ENCODE results near the gene RSF1. TPM values are rescaled to one million over a fixed set of nuclear protein-coding genes. Genes with fewer than 3 reads are reported as not detected.

RSF1 gene
- 100 and 104 TPM in 2 replicates for total RNA-seq
- total RNA-seq (2013): 76.8 TPM
- polyA plus RNA-seq: 4.8 and 17.2 TPM in 2 replicates
- 22.6 and 48.9 TPM in 2 replicates for polyA minus RNA-seq

DNA sequence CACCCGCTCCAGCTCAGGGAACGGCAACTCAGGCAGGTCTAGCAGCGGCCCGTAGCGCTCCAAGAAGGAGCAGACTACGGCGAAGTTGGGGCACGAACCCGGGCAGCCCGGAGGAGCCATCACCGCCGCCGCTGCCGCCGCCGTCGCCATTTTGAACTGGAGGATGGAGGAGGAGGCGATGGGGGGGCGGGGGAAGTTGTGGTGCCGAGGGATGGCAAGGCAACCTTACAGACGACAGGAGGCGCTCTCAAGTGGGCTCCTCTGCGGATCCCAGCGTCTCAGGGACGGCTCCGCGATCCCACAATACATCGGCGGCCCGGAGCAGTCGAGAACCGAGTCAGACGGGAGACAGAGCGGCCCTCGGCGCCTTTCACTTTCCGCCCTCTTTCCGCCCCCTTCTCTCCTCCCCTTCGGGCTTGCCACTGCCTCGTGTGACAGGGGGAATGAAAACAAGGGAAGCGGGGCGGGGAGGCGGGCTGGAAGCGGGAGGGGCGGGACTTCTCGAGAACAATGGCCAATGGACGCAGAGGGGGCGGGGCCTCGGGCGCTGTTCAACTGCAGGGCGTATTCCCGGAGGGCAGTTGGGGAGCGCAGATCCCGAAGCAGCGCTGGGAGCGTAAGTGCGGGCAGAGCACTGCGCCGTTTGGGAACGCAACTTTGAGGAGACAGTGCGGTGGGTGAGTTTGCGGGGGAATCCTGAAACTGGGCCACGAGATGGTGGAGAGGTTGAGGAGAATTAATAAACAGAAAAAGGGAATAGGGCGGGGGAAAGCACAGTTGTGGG lies at the start of gene RSF1, which contains the start of gene AAMDC:
TSS of gene RSF1 (minus strand) at position 158 of the 784 bp plus-strand sequence. CDS start at position 150, 8 bp downstream.
TSS of gene AAMDC (plus strand) at position 580 of the 784 bp plus-strand sequence. CDS start 21,353 bp downstream, outside the sequence.
- H3K27ac Mint-ChIP-seq: peak within 1 kb of the TSS; percentile 95
- CTCF ChIA-PET: interaction anchor here (1.0 kb wide), 1 partner anchor 174 kb away, joined by 3 read pairs; the partner anchor contains the start of gene INTS4
- Histone ChIP-seq H3K79me2 (ENCODE audit: control insufficient read depth, insufficient read depth, low read length) (peaks cover 49% of the 10 kb centered on the region), H2AFZ (ENCODE audit: insufficient read depth, low read depth, low read length, poor library complexity, severe bottlenecking) (peak within 1 kb of the TSS; percentile 98), H3K9me3 (ENCODE audit: control extremely low read depth in 1 of 3, control insufficient read depth in 2 of 3, insufficient read depth in 1 of 3, low read length in 2 of 3) (no peaks in the 10 kb centered on the region), H4K20me1 (ENCODE audit: control insufficient read depth, insufficient read depth, low read length, poor library complexity, severe bottlenecking) (peaks cover 32% of the 10 kb centered on the region), H3K4me2 (replicated peaks; ENCODE audit: low read depth, low read length, poor library complexity, severe bottlenecking) (peak within 1 kb of the TSS; percentile 98), H3K4me1 (ENCODE audit: control insufficient read depth in 2 of 2, insufficient read depth in 2 of 2, low read length in 2 of 2) (peaks cover 14 to 26% of the 10 kb centered on the region in 2 donors), H3K4me3 (ENCODE audit: control extremely low read depth in 1 of 5, extremely low read depth in 1 of 5, insufficient read depth in 1 of 5, low read depth in 2 of 5, low read length in 4 of 5) (peak within 1 kb of the TSS; percentile 77 to 98 (median 94)), H3K27ac (ENCODE audit: low read length in 2 of 2) (peak within 1 kb of the TSS; percentile 81 to 83), H3K36me3 (replicated peaks in 1 of 2; ENCODE audit: control extremely low read depth in 1 of 2, control insufficient read depth in 1 of 2, extremely low read depth in 1 of 2, insufficient read depth in 2 of 2, low read length in 1 of 2) (no peaks in the 10 kb centered on the region), H3K27me3 (replicated peaks in 1 of 4; ENCODE audit: control extremely low read depth in 1 of 4, control insufficient read depth in 3 of 4, insufficient read depth in 4 of 4, low read length in 3 of 4) (no peaks in the 10 kb centered on the region), H3K9ac (ENCODE audit: low read length) (peak within 1 kb of the TSS; percentile 92)
- no peaks in the 10 kb centered on the region for H3K27me3 Mint-ChIP-seq
- ATAC-seq (ENCODE audit: low read depth): peak; percentile 83
- peaks cover 36% of the 10 kb centered on the region for H3K4me1 Mint-ChIP-seq
- H3K4me3 Mint-ChIP-seq: peak within 1 kb of the TSS; percentile 100
- H3K9me3 Mint-ChIP-seq (ENCODE audit: insufficient read depth): no peaks in the 10 kb centered on the region
- POLR2A ChIA-PET: interaction anchor here (0.7 to 1.6 kb wide), 3 partner anchors 58 to 174 kb away, joined by 3 to 11 read pairs (median 4); partner anchors contain the start of gene INTS4
- no peak for TF ChIP-seq EZH2 (IDR thresholded peaks at IDR 0.05; ENCODE audit: borderline replicate concordance, insufficient read depth, low read depth, low read length, poor library complexity, severe bottlenecking)
- TF ChIP-seq, protein P1, sequence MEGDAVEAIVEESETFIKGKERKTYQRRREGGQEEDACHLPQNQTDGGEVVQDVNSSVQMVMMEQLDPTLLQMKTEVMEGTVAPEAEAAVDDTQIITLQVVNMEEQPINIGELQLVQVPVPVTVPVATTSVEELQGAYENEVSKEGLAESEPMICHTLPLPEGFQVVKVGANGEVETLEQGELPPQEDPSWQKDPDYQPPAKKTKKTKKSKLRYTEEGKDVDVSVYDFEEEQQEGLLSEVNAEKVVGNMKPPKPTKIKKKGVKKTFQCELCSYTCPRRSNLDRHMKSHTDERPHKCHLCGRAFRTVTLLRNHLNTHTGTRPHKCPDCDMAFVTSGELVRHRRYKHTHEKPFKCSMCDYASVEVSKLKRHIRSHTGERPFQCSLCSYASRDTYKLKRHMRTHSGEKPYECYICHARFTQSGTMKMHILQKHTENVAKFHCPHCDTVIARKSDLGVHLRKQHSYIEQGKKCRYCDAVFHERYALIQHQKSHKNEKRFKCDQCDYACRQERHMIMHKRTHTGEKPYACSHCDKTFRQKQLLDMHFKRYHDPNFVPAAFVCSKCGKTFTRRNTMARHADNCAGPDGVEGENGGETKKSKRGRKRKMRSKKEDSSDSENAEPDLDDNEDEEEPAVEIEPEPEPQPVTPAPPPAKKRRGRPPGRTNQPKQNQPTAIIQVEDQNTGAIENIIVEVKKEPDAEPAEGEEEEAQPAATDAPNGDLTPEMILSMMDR (IDR thresholded peaks at IDR 0.05): peak; percentile 73
- intact Hi-C loops (cut with micrococcal nuclease): loop anchor here (1.0 to 10.0 kb wide), 3 partner anchors 174 to 604 kb away; partner anchors contain the start of genes CLNS1A and INTS4
- peak; percentile 98 for DNase-seq
- 0% methylated on average over 61 of the region's 64 CpGs for WGBS (ENCODE audit: insufficient coverage)

- H3K4me1 ChIP-seq (ENCODE audit: control insufficient read depth in 2 of 2, insufficient read depth in 2 of 2, low read length in 2 of 2): no peaks in the 10 kb centered on the region
- no peaks in the 10 kb centered on the region for H3K79me2 ChIP-seq (ENCODE audit: control insufficient read depth, insufficient read depth, low read length)
- Mint-ChIP-seq H3K9me3 (ENCODE audit: insufficient read depth) (no peaks in the 10 kb centered on the region), H3K4me1 (no peaks in the 10 kb centered on the region), H3K4me3 (no peak overlapping the region), H3K27ac (no peak overlapping the region), H3K27me3 (no peaks in the 10 kb centered on the region)
- no peak overlapping the region for H3K27ac ChIP-seq (ENCODE audit: low read length in 2 of 2)
- no peaks in the 10 kb centered on the region for H4K20me1 ChIP-seq (ENCODE audit: control insufficient read depth, insufficient read depth, low read length, poor library complexity, severe bottlenecking)
- intact Hi-C loops (cut with micrococcal nuclease): no loop called here
- no peak overlapping the region for H3K9ac ChIP-seq (ENCODE audit: low read length)
- no peaks in the 10 kb centered on the region for H3K9me3 ChIP-seq (ENCODE audit: control extremely low read depth in 1 of 3, control insufficient read depth in 2 of 3, insufficient read depth in 1 of 3, low read length in 2 of 3)
- no peak for TF ChIP-seq EZH2 (IDR thresholded peaks at IDR 0.05; ENCODE audit: borderline replicate concordance, insufficient read depth, low read depth, low read length, poor library complexity, severe bottlenecking)
- TF ChIP-seq, protein P1 (IDR thresholded peaks at IDR 0.05): no peak
- DNase-seq (no peak), ATAC-seq (ENCODE audit: low read depth) (no peak)
- peaks cover 3 to 10% of the 10 kb centered on the region in 2 experiments for H3K36me3 ChIP-seq (replicated peaks in 1 of 2; ENCODE audit: control extremely low read depth in 1 of 2, control insufficient read depth in 1 of 2, extremely low read depth in 1 of 2, insufficient read depth in 2 of 2, low read length in 1 of 2)
- no peak overlapping the region for H2AFZ ChIP-seq (ENCODE audit: insufficient read depth, low read depth, low read length, poor library complexity, severe bottlenecking)
- CTCF ChIA-PET: no interaction called here
- no peaks in the 10 kb centered on the region for H3K27me3 ChIP-seq (replicated peaks in 1 of 4; ENCODE audit: control extremely low read depth in 1 of 4, control insufficient read depth in 3 of 4, insufficient read depth in 4 of 4, low read length in 3 of 4)
- no peak overlapping the region for H3K4me3 ChIP-seq (ENCODE audit: control extremely low read depth in 1 of 5, extremely low read depth in 1 of 5, insufficient read depth in 1 of 5, low read depth in 2 of 5, low read length in 4 of 5)
- 100% methylated on average over 3 of the region's 4 CpGs for WGBS (ENCODE audit: insufficient coverage)
- POLR2A ChIA-PET: no interaction called here
- no peak overlapping the region for H3K4me2 ChIP-seq (replicated peaks; ENCODE audit: low read depth, low read length, poor library complexity, severe bottlenecking)
Observed at GRCh38 chr11:77868744-77869143, 48.2 kb upstream of the RSF1 start.

Data from B cell (primary cell).